PC-3 (cell line): ENCODE measurements around the gene NR2C1. TPM values are rescaled to one million over a fixed set of nuclear protein-coding genes. Genes with fewer than 3 reads are reported as not detected.

Experiments used
- ATAC-seq: fragments of 200-7000 bp; cut with Tn5 transposase; 2 replicates; pipeline ENCODE4 v1.9.1; 2020; ENCODE audit warnings: mild to moderate bottlenecking, moderate library complexity
- BruUV-seq: library from RNA; stranded (reverse); fragments of 400-500 nt; replicated peaks from 2 replicates; lab custom pipeline; 2021; lab: Mats Ljungman, UMichigan
- CTCF ChIA-PET: fragments of 300-600 bp; sonication (Branson Sonifier 250); formaldehyde crosslinking; loops from one replicate; lab custom pipeline; 2022; ENCODE audit warnings: antibody characterized with exemption; lab: Charles Lee
- POLR2A ChIA-PET: fragments of 300-600 bp; sonication (Branson Sonifier 250); formaldehyde crosslinking; loops from one replicate; lab custom pipeline; 2022; ENCODE audit warnings: antibody characterized with exemption; ENCODE audit not compliant: unreplicated experiment; lab: Charles Lee
- DNase-seq: peaks from one replicate; pipeline ENCODE4 v3.0.0-alpha.2; 2015
- H2AFZ ChIP-seq: fragments of 300-600 bp; sonication (generic); 2 replicates; pipeline ENCODE4 v1.6.0; 2016; ENCODE audit warnings: antibody characterized with exemption, low read length
- H3F3A ChIP-seq: fragments of 300-600 bp; sonication (generic); one replicate; pipeline ENCODE4 v1.6.0; 2017; ENCODE audit warnings: antibody characterized with exemption, low read length, control low read depth, mild to moderate bottlenecking; ENCODE audit not compliant: unreplicated experiment
- H3K27ac ChIP-seq: fragments of 300-600 bp; sonication (generic); 2 replicates; pipeline ENCODE4 v1.5.1; 2016; ENCODE audit warnings: mild to moderate bottlenecking, low read length
- H3K27me3 ChIP-seq: fragments of 300-600 bp; sonication (generic); 2 replicates; pipeline ENCODE4 v1.6.1; 2016; ENCODE audit warnings: low read length, mixed read lengths
- H3K36me3 ChIP-seq: fragments of 300-600 bp; sonication (generic); 2 replicates; pipeline ENCODE4 v1.6.1; 2016; ENCODE audit warnings: low read depth, mixed run types, low read length, mixed read lengths
- H3K4me1 ChIP-seq: fragments of 300-600 bp; sonication (generic); 2 replicates; pipeline ENCODE4 v1.5.1; 2016; ENCODE audit warnings: low read length; ENCODE audit not compliant: insufficient read depth
- H3K4me2 ChIP-seq: fragments of 300-600 bp; sonication (generic); 2 replicates; pipeline ENCODE4 v1.6.0; 2016; ENCODE audit warnings: low read length
- H3K4me3 ChIP-seq: fragments of 300-600 bp; sonication (generic); 2 replicates; pipeline ENCODE4 v1.5.1; 2016; ENCODE audit warnings: mild to moderate bottlenecking, low read length, mixed read lengths
- H3K79me2 ChIP-seq: fragments of 300-600 bp; sonication (generic); 2 replicates; pipeline ENCODE4 v1.6.1; 2017; ENCODE audit warnings: low read length, mixed read lengths
- H3K9ac ChIP-seq: fragments of 300-600 bp; sonication (generic); 2 replicates; pipeline ENCODE4 v1.6.0; 2016; ENCODE audit warnings: mild to moderate bottlenecking, low read length
- H3K9me2 ChIP-seq: fragments of 300-600 bp; sonication (generic); replicated peaks from 2 replicates; pipeline ENCODE4 v1.6.1; 2016; ENCODE audit warnings: mixed run types, low read length, mixed read lengths
- H3K9me3 ChIP-seq: fragments of 300-600 bp; sonication (generic); 2 replicates; pipeline ENCODE4 v1.6.1; 2016; ENCODE audit warnings: low read length, mixed read lengths
- H4K20me1 ChIP-seq: fragments of 300-600 bp; sonication (generic); 2 replicates; pipeline ENCODE4 v1.6.1; 2016; ENCODE audit warnings: low read length, mixed read lengths
- EZH2 ChIP-seq: fragments of 300-600 bp; sonication (generic); IDR thresholded peaks from one replicate; pipeline ENCODE4 v1.6.1; 2017; ENCODE audit warnings: antibody characterized with exemption, mild to moderate bottlenecking, low read length; ENCODE audit not compliant: unreplicated experiment
- EZH2phosphoT487 ChIP-seq: fragments of 300-600 bp; sonication (generic); IDR thresholded peaks from 2 replicates; pipeline ENCODE4 v1.6.1; 2018; ENCODE audit warnings: mild to moderate bottlenecking, antibody characterized with exemption, low read length, borderline replicate concordance
- intact Hi-C: fragments of 100-400 bp; cut with micrococcal nuclease; formaldehyde crosslinking; loops from 2 replicates; pipeline ENCODE4 v1.9.0; 2023
- total RNA-seq: library from RNA; depleted of rRNA; stranded (reverse); fragments of >200 nt; gene quantifications from 2 replicates; pipeline ENCODE4 v1.2.3, GENCODE V29; 2014
- TF ChIP-seq, protein P1 (sequence below): fragments of 300-600 bp; sonication (generic); conservative IDR thresholded peaks from 2 replicates; pipeline ENCODE4 v1.5.1; 2017; ENCODE audit warnings: antibody characterized with exemption, low read depth, mild to moderate bottlenecking, low read length

NR2C1 gene
- total RNA-seq, 1 experiment from 2014 or later: 43.7 TPM

GRCh38 chr12:95051241-95051640 lies 22.2 kb downstream of the NR2C1 start:
- TF ChIP-seq, protein P1, sequence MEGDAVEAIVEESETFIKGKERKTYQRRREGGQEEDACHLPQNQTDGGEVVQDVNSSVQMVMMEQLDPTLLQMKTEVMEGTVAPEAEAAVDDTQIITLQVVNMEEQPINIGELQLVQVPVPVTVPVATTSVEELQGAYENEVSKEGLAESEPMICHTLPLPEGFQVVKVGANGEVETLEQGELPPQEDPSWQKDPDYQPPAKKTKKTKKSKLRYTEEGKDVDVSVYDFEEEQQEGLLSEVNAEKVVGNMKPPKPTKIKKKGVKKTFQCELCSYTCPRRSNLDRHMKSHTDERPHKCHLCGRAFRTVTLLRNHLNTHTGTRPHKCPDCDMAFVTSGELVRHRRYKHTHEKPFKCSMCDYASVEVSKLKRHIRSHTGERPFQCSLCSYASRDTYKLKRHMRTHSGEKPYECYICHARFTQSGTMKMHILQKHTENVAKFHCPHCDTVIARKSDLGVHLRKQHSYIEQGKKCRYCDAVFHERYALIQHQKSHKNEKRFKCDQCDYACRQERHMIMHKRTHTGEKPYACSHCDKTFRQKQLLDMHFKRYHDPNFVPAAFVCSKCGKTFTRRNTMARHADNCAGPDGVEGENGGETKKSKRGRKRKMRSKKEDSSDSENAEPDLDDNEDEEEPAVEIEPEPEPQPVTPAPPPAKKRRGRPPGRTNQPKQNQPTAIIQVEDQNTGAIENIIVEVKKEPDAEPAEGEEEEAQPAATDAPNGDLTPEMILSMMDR: no peak
- TF ChIP-seq EZH2phosphoT487 (no peak), EZH2 (no peak)
- POLR2A ChIA-PET: no interaction called here
- no peaks in the 10 kb centered on the region for H3K9me3 ChIP-seq
- H3K4me2 ChIP-seq: no peak overlapping the region
- H3F3A ChIP-seq: no peaks in the 10 kb centered on the region
- no peak for ATAC-seq
- DNase-seq: no peak
- CTCF ChIA-PET: no interaction called here
- intact Hi-C loops: no loop called here
- no TSS peak for BruUV-seq
- H3K9ac ChIP-seq: no peak overlapping the region
- no peaks in the 10 kb centered on the region for H3K4me1 ChIP-seq
- no peak overlapping the region for H3K4me3 ChIP-seq
- peaks cover 28% of the 10 kb centered on the region for H3K36me3 ChIP-seq
- H2AFZ ChIP-seq: no peak overlapping the region
- H3K9me2 ChIP-seq: no peaks in the 10 kb centered on the region
- no peak overlapping the region for H3K27ac ChIP-seq
- no peaks in the 10 kb centered on the region for H3K79me2 ChIP-seq
- H3K27me3 ChIP-seq: no peaks in the 10 kb centered on the region
- H4K20me1 ChIP-seq: no peaks in the 10 kb centered on the region

DNA sequence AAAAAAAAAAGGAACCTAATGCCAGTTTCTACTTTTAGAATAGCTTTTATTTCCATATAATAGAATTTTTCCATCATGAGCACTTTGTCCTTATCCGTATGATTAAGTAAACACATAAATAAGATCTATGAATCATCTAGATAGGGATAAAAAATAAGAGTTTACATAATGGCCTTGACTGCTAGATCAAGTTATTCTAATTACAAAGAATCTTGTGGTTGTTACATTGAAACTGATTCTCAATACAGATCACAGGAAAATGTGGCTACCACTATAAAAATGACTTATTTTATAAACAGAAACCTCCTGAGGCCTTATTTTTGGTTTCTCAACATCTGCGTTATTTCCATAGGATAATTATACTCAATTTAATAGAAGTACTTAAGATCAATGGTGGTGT lies 35.5 kb downstream of the NR2C1 start:
- Histone ChIP-seq H3K9me2 (no peaks in the 10 kb centered on the region), H4K20me1 (no peaks in the 10 kb centered on the region), H3K9ac (no peak overlapping the region), H3K4me2 (no peak overlapping the region), H3K36me3 (peaks cover 34% of the 10 kb centered on the region; the same call in 1 of the 2 replicates), H3K27me3 (no peaks in the 10 kb centered on the region), H3K4me3 (no peak overlapping the region), H3F3A (no peaks in the 10 kb centered on the region), H3K9me3 (no peaks in the 10 kb centered on the region), H3K79me2 (no peaks in the 10 kb centered on the region), H2AFZ (no peak overlapping the region), H3K4me1 (no peaks in the 10 kb centered on the region), H3K27ac (no peak overlapping the region)
- DNase-seq (peak; percentile 4), ATAC-seq (peak; percentile 50)
- BruUV-seq: no TSS peak
- intact Hi-C loops: no loop called here
- TF ChIP-seq, protein P1: no peak
- TF ChIP-seq EZH2 (no peak), EZH2phosphoT487 (no peak)
- POLR2A ChIA-PET: no interaction called here
- CTCF ChIA-PET: interaction anchor here (0.6 kb wide), 1 partner anchor 18 kb away, joined by 5 read pairs; no protein-coding TSS in a partner anchor

DNA sequence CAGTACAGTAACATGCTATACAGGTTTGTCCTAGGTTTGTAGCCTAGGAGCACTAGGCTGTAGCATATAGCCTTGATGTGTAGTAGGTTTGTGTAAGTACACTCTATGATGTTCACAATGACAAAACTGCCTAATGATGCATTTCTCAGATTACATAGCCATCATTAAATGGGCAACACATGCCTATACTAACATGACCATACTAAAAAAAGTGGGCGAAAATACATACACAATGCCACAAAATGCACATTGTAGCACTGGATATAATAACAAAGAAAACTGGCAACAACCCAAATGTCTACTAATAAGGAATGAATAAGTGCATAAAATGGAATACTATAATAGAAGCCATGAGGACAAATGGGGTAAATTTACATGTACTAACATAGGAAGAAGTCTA lies 38.7 kb downstream of the NR2C1 start:
- H3K79me2 ChIP-seq: no peaks in the 10 kb centered on the region
- no peak overlapping the region for H3K27ac ChIP-seq
- H3K9me3 ChIP-seq: no peaks in the 10 kb centered on the region
- DNase-seq (no peak), ATAC-seq (no peak)
- no peaks in the 10 kb centered on the region for H3K9me2 ChIP-seq
- peaks cover 28% of the 10 kb centered on the region; the same call in 1 of the 2 replicates for H3K36me3 ChIP-seq
- intact Hi-C loops: no loop called here
- no TSS peak for BruUV-seq
- H3K4me2 ChIP-seq: no peak overlapping the region
- no peak overlapping the region for H3K4me3 ChIP-seq
- H3F3A ChIP-seq: no peaks in the 10 kb centered on the region
- TF ChIP-seq EZH2phosphoT487 (no peak), EZH2 (no peak)
- TF ChIP-seq, protein P1: no peak
- H3K4me1 ChIP-seq: no peaks in the 10 kb centered on the region
- no peak overlapping the region for H3K9ac ChIP-seq
- CTCF ChIA-PET: no interaction called here
- H2AFZ ChIP-seq: no peak overlapping the region
- no peaks in the 10 kb centered on the region for H4K20me1 ChIP-seq
- H3K27me3 ChIP-seq: no peaks in the 10 kb centered on the region
- POLR2A ChIA-PET: no interaction called here
